ENCODE data around the gene RPL22.

Gene RPL22

GRCh38 chr1:6152181-6152580 lies 47.2 kb downstream of the RPL22 start:
- CTCF ChIA-PET: interaction anchor here (1.2 kb wide), 1 partner anchor 338 kb away, joined by 3 read pairs; no protein-coding TSS in a partner anchor

DNA sequence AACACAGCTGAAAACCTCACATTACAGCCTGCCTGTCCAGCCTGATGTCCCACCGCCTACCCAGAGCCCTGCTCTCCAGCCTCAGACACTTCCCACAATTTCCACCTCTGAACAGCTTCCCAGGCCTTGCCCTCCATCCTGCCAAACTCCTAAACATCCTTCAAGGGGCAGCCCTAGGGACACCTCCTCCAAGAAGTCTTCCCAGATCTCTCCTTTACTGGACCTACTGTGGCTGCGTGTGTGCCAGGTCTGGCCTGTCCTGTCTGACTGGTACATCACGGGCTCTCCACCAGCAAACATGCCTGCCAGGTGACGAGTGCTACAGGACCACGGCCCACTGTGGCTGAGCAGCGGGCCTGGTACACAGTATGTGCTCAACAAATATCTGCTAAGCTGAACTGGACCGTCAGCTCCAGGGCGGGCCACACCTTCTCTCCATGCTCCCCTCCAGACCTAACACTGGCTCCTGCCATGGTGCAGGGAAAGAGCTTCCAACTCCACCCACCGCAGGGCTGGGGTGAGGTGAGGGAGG lies 48.0 kb downstream of the RPL22 start:
- CTCF ChIA-PET: interaction anchor here (0.5 to 1.2 kb wide), 2 partner anchors 9 to 339 kb away, joined by 3 read pairs; no protein-coding TSS in a partner anchor
- POLR2A ChIA-PET (ENCODE audit: low non-redundant PET): no interaction called here
- TF ChIP-seq CTCF (conservative IDR thresholded peaks at IDR 0.05; ENCODE audit: low read depth): no peak
- no peak overlapping the region for H3K27ac ChIP-seq
- DNase-seq (ENCODE audit: low spot score): no peak

More at GRCh38 chr1:6152181-6152580, 47.2 kb downstream of the RPL22 start:
- POLR2A ChIA-PET (ENCODE audit: low non-redundant PET): no interaction called here
- no peak for TF ChIP-seq CTCF (conservative IDR thresholded peaks at IDR 0.05; ENCODE audit: low read depth)
- DNase-seq (ENCODE audit: low spot score): no peak
- no peak overlapping the region for H3K27ac ChIP-seq

GRCh38 chr1:6150006-6150938 lies 49.1 kb downstream of the RPL22 start:
- TF ChIP-seq CTCF (conservative IDR thresholded peaks at IDR 0.05; ENCODE audit: low read depth): no peak
- no peak overlapping the region for H3K27ac ChIP-seq
- ChIA-PET POLR2A (ENCODE audit: low non-redundant PET) (no interaction called here), CTCF (interaction anchor here (0.7 kb wide), 2 partner anchors 118 to 1359 kb away, joined by 4 to 6 read pairs; no protein-coding TSS in a partner anchor)
- DNase-seq (ENCODE audit: low spot score): no peak

GRCh38 chr1:6149597-6149996 lies 49.8 kb downstream of the RPL22 start:
- no peak overlapping the region for H3K27ac ChIP-seq
- TF ChIP-seq CTCF (conservative IDR thresholded peaks at IDR 0.05; ENCODE audit: low read depth): no peak
- ChIA-PET POLR2A (ENCODE audit: low non-redundant PET) (no interaction called here), CTCF (no interaction called here)
- no peak for DNase-seq (ENCODE audit: low spot score)

DNA sequence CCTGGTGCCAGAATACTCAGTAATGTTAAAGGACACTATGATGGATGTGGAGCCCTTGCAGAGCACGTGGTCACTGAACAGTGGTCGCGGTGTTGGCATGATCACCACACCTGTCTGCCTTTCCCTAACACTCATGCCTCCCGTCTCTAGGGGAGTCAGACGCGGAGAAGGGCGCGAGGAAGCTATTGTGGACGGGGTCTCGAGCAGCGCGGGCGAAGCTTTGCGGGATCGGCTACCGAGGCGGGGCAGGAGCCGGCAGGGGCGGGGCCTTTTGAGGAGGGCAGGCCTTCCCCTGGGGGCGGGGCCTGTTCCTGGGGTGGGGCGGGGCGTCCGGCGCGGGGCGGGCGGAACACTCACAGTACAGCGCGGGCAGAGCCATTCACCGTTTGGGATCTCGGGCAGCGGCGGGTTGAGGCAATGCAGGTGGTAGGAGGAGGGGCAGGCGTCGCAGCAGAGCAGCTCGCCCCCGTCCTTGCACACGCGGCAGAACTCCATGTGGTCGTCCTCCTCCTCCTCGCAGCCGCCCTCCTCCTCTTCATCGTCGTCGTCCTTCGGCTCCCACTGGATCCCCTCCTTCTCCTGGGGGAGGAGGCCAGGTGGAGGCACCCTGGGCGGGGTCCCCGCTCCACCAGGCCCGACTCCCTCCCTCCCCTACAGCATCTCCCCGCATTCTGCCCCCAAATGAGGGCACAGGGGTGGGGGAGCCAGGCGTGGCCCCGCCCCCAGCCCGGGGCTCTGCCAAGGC lies 50.7 kb downstream of the RPL22 start:
- ChIA-PET CTCF (interaction anchor here (0.6 to 0.9 kb wide), 2 partner anchors 41 to 265 kb away, joined by 3 read pairs; no protein-coding TSS in a partner anchor), POLR2A (ENCODE audit: low non-redundant PET) (interaction anchor here (0.6 kb wide), 1 partner anchor 117 kb away, joined by 3 read pairs; no protein-coding TSS in a partner anchor)
- H3K27ac ChIP-seq: no peak overlapping the region
- DNase-seq (ENCODE audit: low spot score): peak; percentile 90
- no peak for TF ChIP-seq CTCF (conservative IDR thresholded peaks at IDR 0.05; ENCODE audit: low read depth)

GRCh38 chr1:6145864-6146410 lies 53.5 kb downstream of the RPL22 start:
- DNase-seq (ENCODE audit: low spot score): peak; percentile 51
- ChIA-PET POLR2A (ENCODE audit: low non-redundant PET) (no interaction called here), CTCF (interaction anchor here (0.6 kb wide), 1 partner anchor 378 kb away, joined by 4 read pairs; no protein-coding TSS in a partner anchor)
- TF ChIP-seq CTCF (conservative IDR thresholded peaks at IDR 0.05; ENCODE audit: low read depth): no peak
- H3K27ac ChIP-seq: no peak overlapping the region

All from RWPE1 (cell line).